Uterus (tissue), 2 donors: ENCODE results near the gene PSTPIP1.

Experiments used
- POLR2A ChIP-seq, 2 donors: fragments of 450-650 bp; IDR thresholded peaks; one replicate each; pipeline ENCODE4 v1.6.1; 2016; ENCODE audit warnings: antibody characterized with exemption in 2 of 2, mild to moderate bottlenecking in 1 of 2, moderate library complexity in 1 of 2
- TF ChIP-seq, protein P1 (sequence below), 4 experiments: fragments of 200-600 bp in 2 of 4; fragments of 450-650 bp in 2 of 4; sonication (generic) in 2 of 4; IDR thresholded peaks; one replicate each; pipeline ENCODE4 v1.5.1; 2016 to 2019; ENCODE audit warnings: antibody characterized with exemption in 4 of 4, mild to moderate bottlenecking in 2 of 4, moderate library complexity in 1 of 4

DNA sequence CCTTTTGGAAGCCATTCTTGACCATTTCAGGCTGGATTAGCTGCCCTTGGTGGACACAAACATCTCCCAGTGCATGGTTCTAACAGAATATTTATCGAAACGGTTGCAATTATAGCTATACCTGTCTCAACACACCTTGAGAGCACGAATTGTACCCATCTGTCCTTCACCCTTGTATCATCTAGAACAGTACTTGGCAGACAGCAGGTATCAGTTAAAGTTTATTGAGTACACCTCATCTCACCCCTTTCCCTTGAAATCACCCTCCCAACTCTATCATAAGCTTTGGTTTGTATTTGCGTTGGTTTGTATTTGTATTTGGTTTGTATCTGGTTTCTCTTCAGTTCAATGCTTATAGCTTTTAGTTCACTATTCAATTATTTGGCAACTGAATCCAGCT lies 63.5 kb downstream of the PSTPIP1 start:
- TF ChIP-seq, protein P1, sequence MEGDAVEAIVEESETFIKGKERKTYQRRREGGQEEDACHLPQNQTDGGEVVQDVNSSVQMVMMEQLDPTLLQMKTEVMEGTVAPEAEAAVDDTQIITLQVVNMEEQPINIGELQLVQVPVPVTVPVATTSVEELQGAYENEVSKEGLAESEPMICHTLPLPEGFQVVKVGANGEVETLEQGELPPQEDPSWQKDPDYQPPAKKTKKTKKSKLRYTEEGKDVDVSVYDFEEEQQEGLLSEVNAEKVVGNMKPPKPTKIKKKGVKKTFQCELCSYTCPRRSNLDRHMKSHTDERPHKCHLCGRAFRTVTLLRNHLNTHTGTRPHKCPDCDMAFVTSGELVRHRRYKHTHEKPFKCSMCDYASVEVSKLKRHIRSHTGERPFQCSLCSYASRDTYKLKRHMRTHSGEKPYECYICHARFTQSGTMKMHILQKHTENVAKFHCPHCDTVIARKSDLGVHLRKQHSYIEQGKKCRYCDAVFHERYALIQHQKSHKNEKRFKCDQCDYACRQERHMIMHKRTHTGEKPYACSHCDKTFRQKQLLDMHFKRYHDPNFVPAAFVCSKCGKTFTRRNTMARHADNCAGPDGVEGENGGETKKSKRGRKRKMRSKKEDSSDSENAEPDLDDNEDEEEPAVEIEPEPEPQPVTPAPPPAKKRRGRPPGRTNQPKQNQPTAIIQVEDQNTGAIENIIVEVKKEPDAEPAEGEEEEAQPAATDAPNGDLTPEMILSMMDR (IDR thresholded peaks at IDR 0.05): no peak
- TF ChIP-seq POLR2A (IDR thresholded peaks at IDR 0.05): no peak
